NCI-H2196 treated with DMSO at 0.1 percent for 48 hours (cell line): ENCODE measurements around the gene MIB1.
"Not testable (repeated sequence)": the region's sequence is repeated elsewhere in the genome, so short reads cannot be mapped to it uniquely, and the experiment has no call there.

ENCODE experiments used
- DNase-seq: peaks from one replicate; lab custom pipeline; 2025; ENCODE audit not compliant: unreplicated experiment; lab: John Stamatoyannopoulos, UW

The MIB1 gene

DNA sequence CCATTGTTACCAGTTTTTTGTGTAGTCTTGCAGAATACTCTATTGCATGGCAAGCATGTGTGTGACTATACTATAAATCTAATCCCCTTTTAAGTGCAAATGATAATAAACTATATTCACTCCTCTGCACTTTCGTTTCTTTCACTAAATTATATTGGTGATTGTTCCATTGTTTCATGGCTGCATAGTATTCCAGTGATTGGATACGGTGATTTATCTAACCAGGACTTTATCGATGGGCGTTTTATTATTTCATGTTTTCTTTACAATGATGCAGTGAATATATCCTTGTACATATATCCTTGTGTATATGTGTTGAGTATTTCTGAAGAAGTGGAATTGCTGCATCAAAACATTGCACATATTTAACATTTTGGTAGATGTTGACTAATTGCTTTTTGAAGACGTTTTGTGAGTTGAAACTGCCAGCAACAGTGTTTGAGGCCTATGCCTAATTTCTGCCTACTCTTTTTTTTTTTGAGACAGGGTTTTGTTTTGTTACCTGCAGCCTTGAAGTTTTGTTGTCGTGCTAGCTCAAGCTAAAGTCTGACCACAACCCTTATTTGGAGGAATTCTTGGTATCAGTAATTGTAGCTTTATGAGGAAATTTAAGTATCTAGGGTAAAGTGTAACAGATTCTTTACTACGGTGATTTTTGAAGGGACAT is 2.7 kb downstream of the MIB1 start:
- DNase-seq, result no peak

DNA sequence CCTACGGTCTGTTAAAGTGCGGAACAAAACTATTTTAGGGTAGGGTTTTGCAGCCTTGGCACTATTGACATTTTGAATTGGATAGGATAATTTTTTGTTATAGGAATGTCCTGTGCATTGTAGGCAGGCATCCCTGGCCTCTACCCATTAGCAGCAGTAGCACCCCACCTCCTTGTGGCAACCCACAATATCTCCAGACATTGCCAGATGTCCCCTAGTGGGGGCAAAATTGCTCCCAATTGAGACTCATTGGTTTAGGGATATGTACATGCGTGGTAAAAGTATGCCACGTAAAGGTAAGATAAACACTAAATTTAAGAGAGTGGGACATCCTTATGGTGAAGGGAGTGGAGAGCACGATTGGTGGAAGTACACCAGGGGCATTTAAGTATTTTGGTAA is 4.6 kb downstream of the MIB1 start:
- DNase-seq, result no peak

DNA sequence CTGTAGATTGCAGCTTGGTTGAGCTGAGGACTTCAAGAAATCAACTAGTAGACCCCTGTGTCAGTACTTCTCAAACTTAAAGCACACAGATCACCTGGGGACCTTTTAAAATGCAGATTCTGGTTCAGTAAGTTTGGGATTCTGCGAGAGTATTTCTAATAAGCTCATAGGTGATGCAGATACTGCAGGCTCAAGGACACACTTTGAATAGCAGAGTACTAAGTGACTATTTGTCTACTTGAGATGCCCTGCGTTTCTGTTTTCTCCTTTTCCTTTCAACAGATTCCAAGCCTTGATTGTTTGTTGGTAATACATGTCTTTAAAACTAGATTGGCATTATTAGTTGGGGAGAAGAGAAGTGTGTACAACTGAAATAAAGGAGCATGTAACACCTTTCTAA is 6.7 kb downstream of the MIB1 start:
- no peak for DNase-seq

- no peak for DNase-seq
These were observed 7.4 kb downstream of the MIB1 start for GRCh38 chr18:21747764-21748693.

DNA sequence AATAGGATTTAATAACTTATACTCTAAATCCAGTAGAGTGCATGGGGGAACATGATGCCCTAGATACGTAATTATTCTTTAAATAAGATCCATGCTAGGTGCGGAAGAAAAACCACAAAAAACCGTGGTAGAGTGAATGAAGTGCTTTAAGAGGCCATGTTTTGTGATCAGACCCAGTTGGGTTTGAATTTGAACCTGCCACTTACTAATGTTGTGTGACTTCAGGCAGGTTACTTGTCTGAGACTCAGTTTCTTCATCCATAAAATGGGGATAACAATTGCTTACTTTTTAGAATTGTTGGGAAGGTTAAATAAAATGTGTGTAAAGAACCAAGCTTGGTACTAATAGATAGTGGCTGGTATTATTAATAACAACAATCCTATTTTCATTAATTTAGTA is 17.2 kb downstream of the MIB1 start:
- DNase-seq, result no peak

GRCh38 chr18:21759836-21760235 is 19.2 kb downstream of the MIB1 start:
- DNase-seq, result no peak

DNA sequence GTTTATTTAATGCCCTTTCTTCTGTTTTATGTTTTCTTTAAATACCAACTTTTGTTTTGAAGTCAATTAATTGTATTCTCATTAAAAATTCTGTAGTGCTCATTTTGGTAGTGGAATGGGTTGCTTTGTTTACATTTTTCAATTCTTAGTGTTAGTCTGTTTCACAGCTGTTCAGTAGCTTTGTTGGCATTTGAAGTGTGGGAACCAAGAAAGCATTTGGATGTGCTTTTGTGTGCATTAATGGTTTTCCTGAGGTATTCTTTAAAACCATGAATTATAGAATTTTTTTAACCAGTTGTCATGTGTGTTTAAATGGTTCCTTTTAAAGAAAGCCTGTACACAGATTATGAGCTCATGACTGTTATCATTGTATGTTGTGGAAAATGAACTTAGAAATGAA is 19.7 kb downstream of the MIB1 start:
- DNase-seq, result no peak

GRCh38 chr18:21761471-21762115 is 21.0 kb downstream of the MIB1 start:
- DNase-seq, result no peak

DNA sequence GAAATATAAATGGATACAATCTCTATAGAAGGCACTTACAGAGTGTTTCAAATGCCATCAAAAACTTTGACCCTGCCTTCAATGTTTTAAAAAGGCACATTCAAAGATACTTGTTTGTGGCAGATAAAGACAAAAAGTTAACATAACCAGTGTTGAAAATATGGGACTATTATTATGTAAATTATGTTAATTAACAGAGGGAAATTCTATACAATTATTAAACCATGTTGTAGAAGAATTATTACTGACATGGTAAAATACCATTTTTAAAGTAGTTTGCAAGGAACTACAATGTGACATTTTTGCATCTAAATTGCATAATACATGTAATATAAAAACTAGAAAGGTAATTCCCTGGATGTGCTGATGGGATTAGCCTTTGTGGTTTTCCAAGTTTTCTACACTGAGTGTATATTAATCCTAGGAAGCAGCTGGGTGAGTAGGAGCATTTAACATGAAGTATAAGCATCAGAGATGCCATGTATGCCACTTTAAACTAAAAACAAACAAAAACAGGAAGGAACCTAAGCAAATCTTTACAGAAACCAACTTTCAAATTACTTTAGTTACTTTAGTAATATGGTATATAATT is 21.7 kb downstream of the MIB1 start:
- no peak for DNase-seq

DNA sequence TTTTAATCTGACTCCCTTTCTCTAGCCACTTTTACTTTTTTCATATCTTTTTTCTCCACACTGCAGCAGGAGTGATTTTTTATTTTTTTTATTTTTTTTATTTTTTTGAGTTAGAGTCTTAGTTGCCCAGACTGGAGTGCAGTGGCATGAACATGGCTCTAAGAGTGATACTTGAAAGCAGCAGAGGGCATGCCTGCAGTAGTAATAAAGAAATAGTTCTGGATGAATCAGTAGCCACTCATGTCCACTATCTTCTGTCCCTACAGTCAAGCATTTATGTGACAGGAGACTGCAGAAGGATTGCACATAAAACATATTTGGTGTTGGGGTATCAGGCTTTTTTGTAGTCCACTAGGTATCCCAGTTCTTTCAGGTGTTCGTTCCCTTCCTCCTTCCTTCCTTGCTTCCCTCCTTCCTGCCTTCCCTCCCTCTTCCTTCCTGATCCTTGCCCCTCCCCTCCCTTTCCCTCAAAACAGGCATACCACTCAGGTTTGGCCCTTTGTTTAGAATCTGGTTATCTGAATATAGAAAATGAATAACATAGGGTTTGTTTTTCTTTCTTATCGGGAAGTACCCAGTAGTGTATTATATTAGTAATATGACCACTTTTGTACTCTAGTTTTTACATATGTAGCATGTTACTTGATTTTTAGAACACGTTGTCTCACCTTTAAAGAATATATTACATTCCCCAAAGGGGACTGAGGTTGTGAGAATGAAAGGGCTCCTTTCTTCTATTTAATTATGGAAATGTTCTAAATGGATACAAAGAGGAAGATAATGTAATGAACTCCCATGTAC is 23.5 kb downstream of the MIB1 start:
- DNase-seq, result no peak

DNA sequence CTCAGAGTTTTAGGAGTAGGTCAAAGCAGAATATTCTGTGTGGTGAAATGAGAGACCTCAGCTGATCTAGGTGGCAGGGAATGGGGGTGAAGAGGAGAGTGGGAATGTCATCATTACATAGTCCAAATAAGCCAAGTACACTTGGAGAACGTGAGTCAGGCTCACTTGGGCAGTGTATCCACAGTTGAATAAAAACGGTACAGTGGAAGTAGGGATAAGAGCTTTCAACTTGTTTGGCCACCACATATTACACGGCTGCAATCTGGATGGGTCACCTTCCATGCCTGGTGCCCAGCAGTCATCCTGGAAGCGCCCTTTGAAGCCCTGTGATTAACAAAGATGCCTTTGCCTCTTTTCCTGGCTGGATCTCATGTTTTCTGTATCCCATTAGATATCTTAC is 28.6 kb downstream of the MIB1 start:
- DNase-seq, result no peak

DNA sequence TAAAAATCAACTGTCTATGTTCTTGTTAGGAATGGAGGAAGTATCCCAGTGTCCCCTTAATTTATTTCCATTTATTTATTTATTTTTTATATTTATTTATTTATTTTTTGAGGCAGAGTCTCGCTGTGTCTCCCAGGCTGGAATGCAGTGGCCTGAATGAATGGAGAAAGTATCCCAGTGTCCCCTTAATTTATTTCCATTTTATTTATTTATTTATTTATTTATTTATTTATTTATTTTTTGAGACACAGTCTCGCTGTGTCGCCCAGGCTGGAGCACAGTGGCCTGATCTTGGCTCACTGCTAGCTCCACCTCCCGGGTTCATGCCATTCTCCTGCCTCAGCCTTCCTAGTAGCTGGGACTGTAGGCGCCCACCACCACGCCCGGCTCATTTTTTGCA is 34.1 kb downstream of the MIB1 start:
- DNase-seq, result no peak

DNA sequence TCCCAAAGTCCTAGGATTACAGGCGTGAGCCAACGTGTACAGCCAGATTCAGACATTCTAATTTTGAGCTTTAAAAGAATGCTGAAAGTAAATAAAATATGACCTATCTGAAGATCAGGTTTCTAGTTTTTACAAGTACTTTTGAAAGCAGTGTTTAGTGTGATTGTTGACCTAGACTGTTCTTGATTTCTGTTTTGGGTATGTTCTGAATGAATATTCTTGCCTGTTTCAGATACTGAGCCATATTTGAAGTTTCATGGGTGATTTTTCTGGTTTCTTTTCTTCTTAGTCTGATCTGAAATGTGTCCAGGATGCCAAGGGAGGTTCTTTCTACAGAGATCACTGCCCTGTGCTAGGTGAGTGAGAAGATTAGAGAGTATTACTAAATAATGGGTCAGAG is 37.2 kb downstream of the MIB1 start:
- no peak for DNase-seq

GRCh38 chr18:21786526-21786925 is 45.9 kb downstream of the MIB1 start:
- DNase-seq, result no peak

DNA sequence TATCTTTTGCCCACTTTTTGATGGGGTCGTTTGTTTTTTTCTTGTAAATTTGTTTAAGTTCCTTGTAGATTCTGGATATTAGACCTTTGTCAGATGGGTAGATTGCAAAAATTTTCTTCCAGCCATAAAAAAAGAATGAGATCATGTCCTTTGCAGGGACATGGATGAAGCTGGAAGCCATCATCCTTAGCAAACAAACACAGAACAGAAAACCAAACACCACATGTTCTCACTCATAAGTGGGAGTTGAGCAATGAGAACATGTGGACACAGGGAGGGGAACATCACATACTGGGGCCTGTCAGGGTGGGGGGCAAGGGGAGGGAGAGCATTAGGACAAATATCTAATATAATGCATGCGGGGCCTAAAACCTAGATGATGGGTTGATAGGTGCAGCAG is 55.5 kb downstream of the MIB1 start:
- not testable (repeated sequence) for DNase-seq

GRCh38 chr18:21798126-21798525 is 57.5 kb downstream of the MIB1 start:
- no peak for DNase-seq

DNA sequence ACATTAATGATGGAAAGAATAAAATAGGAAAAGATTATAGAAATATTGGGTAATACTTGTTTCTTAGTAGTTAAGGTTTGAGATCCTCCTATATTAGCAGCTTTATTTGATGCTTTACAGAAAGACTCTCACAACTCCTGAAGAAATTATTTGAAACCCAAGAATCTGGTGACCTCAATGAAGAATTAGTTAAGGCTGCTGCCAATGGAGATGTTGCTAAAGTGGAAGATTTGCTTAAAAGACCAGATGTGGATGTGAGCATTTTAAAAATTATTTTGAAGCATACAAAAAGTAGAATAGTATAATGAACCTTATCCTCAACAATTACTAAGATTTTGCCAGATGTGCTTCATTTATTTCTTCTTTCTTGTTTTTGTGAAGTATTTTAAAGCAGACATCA is 59.1 kb downstream of the MIB1 start:
- DNase-seq, result no peak

- DNase-seq, result no peak
These were observed 62.9 kb downstream of the MIB1 start for GRCh38 chr18:21803495-21803894.

DNA sequence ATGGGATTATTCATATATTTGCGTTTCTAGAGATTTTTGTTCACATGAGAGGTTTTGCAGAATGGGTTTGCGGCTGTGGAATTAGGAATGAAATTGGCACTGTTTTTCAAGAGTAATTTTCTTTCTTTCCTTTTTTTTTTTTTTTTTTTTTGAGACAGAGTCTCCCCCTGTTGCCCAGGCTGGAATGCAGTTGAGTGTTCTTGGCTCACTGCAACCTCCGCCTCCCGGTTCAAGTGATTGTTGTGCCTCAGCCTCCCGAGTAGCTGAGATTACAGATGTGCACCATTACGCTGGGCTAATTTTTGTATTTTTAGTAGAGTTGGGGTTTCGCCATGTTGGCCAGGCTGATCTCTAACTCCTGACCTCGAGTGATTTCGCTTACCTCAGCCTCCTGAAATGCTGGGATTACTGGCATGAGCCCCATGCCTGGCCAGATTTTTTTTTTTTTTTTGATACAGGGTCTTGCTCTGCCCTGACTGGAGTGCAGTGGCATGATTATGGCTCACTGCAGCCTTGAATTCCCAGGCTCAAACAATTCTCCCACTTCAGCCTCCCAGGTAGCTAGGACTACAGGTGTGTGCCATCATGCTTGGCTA is 65.3 kb downstream of the MIB1 start:
- DNase-seq, result no peak

DNA sequence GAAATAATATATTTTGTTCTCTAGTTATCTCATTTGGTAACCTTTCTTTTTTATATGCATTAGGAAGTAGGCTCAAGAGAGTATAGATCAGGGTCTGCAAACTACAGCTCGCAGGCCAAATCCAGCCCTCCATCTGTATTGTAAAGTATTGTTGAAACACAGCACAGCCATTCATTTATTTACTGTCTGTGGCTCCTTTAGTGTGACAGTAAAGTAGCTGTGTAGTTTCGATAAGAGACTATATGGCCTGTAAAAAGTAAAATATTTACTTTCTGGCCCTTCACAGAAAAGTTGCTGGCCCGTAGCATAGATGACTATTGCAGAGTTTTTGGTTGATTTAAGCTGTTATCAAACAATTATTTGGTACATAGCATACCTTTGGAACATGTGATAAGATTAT is 67.6 kb downstream of the MIB1 start:
- DNase-seq, result no peak
